Karpas-422 (cell line): Measurements from ENCODE around the gene AHSG. TPM values are rescaled to one million over a fixed set of nuclear protein-coding genes. Genes with fewer than 3 reads are reported as not detected.

Source experiments
- DNase-seq: peaks from one replicate; pipeline ENCODE4 v3.0.0-alpha.2; 2015
- H2AFZ ChIP-seq: fragments of 200-600 bp; sonication (generic); 2 replicates; pipeline ENCODE4 v1.6.1; 2014; ENCODE audit warnings: antibody characterized with exemption, low read length, mixed read lengths
- H3K27ac ChIP-seq: fragments of 200-600 bp; sonication (generic); 2 replicates; pipeline ENCODE4 v1.5.1; 2014; ENCODE audit warnings: mild to moderate bottlenecking, low read length, moderate library complexity
- H3K27me3 ChIP-seq: fragments of 200-600 bp; sonication (generic); 2 replicates; pipeline ENCODE4 v1.6.1; 2014; ENCODE audit warnings: low read length, mixed read lengths
- H3K36me3 ChIP-seq: fragments of 200-600 bp; sonication (generic); 2 replicates; pipeline ENCODE4 v1.6.1; 2014; ENCODE audit warnings: low read length, mixed read lengths; ENCODE audit not compliant: insufficient read depth
- H3K4me1 ChIP-seq: fragments of 200-600 bp; sonication (generic); 2 replicates; pipeline ENCODE4 v1.6.1; 2014; ENCODE audit warnings: mild to moderate bottlenecking, low read length, mixed read lengths
- H3K4me2 ChIP-seq: fragments of 200-600 bp; sonication (generic); 2 replicates; pipeline ENCODE4 v1.6.1; 2014; ENCODE audit warnings: low read length, low read depth, mild to moderate bottlenecking; ENCODE audit not compliant: poor library complexity, severe bottlenecking
- H3K4me3 ChIP-seq: fragments of 200-600 bp; sonication (generic); 2 replicates; pipeline ENCODE4 v1.5.1; 2014; ENCODE audit warnings: mild to moderate bottlenecking, antibody characterized with exemption, low read length, mixed read lengths
- H3K79me2 ChIP-seq: fragments of 200-600 bp; sonication (generic); 2 replicates; pipeline ENCODE4 v1.6.1; 2014; ENCODE audit warnings: mild to moderate bottlenecking, low read length, mixed read lengths
- H3K9ac ChIP-seq: fragments of 200-600 bp; sonication (generic); 2 replicates; pipeline ENCODE4 v1.6.0; 2014; ENCODE audit warnings: low read length
- H3K9me2 ChIP-seq: fragments of 200-600 bp; sonication (generic), shearing (Covaris generic); replicated peaks from 2 replicates; pipeline ENCODE4 v1.6.0; 2014; ENCODE audit warnings: mild to moderate bottlenecking, low read length, moderate library complexity; ENCODE audit not compliant: insufficient read depth
- H3K9me3 ChIP-seq: fragments of 300-700, 200-600 bp; sonication (generic); 2 replicates; pipeline ENCODE4 v1.6.1; 2014; ENCODE audit warnings: low read length, mixed read lengths
- H4K20me1 ChIP-seq: fragments of 200-600 bp; sonication (generic); 2 replicates; pipeline ENCODE4 v1.6.1; 2014; ENCODE audit warnings: mild to moderate bottlenecking, antibody characterized with exemption, low read length, low read depth; ENCODE audit not compliant: insufficient read depth
- total RNA-seq: library from RNA; depleted of rRNA; stranded (reverse); fragments of >200 nt; shearing (Covaris generic); gene quantifications from 2 replicates; pipeline ENCODE4 v1.2.3, GENCODE V29; 2014; ENCODE audit warnings: low replicate concordance

Gene AHSG
- total RNA-seq, 1 experiment from 2014 or later: not detected

DNA sequence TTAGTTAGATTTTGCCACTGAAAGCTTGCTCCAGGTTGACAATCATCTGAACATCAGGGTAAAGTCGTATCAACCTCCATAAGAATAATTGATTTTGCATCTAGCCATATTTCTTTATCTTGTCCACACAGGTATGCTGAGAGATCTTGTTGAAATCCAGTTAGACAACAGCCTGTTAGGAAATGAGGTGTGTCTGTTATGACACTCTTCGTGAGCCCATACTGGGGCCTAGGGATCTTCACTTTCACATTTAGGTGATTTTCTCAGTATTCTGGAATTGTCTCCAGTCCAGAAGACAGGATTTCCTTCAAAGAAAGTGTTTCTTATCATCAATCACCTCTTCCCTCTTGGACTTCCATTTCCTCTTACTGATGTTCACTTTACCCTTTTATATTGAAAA is 24.2 kb upstream of the AHSG start:
- no peaks in the 10 kb centered on the region for H3K9me2 ChIP-seq
- no peaks in the 10 kb centered on the region for H3K9me3 ChIP-seq
- H3K27me3 ChIP-seq: no peaks in the 10 kb centered on the region
- H3K9ac ChIP-seq: no peak overlapping the region
- DNase-seq: no peak
- no peak overlapping the region for H2AFZ ChIP-seq
- H3K4me1 ChIP-seq: no peaks in the 10 kb centered on the region
- H3K36me3 ChIP-seq: peaks cover 26% of the 10 kb centered on the region
- 0 out of 2 replicates have a peak, but pooled peaks cover 2% of the 10 kb centered on the region for H4K20me1 ChIP-seq
- H3K79me2 ChIP-seq: no peaks in the 10 kb centered on the region
- no peak overlapping the region for H3K4me2 ChIP-seq
- no peak overlapping the region for H3K27ac ChIP-seq
- no peak overlapping the region for H3K4me3 ChIP-seq

DNA sequence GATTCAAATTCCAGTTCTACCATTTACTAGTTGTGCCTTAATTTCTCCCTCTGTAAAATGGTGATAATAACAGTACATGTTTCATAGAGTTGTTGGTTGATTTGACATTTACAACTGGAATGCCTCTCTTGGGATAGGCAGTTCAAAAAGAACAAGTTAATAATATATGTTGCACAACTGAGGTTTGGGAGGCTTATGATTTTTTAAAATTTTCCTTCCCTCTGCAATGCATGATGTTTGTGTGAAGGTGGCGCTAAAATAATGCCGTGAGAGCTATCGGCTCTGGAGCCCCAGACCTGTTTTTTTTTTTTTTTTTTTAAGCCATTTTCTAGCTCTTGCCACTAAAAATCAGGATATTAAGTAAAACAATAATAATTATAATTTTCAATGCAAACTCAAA is 23.7 kb upstream of the AHSG start:
- DNase-seq: peak; percentile 58
- H2AFZ ChIP-seq: no peak overlapping the region

GRCh38 chr3:186589856-186590579 is 22.8 kb upstream of the AHSG start:
- Histone ChIP-seq H3K36me3 (peaks cover 12% of the 10 kb centered on the region), H3K27ac (no peak overlapping the region), H3K27me3 (no peaks in the 10 kb centered on the region), H3K9me2 (no peaks in the 10 kb centered on the region), H3K4me1 (no peaks in the 10 kb centered on the region; the same call in 1 of the 2 replicates), H3K4me2 (no peak overlapping the region), H3K9ac (no peak overlapping the region), H4K20me1 (0 out of 2 replicates have a peak, but pooled peaks cover 2% of the 10 kb centered on the region), H3K9me3 (no peaks in the 10 kb centered on the region), H2AFZ (no peak overlapping the region), H3K4me3 (no peak overlapping the region), H3K79me2 (no peaks in the 10 kb centered on the region)
- no peak for DNase-seq

More for the DNA sequence above, 23.7 kb upstream of the AHSG start:
- Histone ChIP-seq H3K27ac (no peak overlapping the region), H4K20me1 (0 out of 2 replicates have a peak, but pooled peaks cover 2% of the 10 kb centered on the region), H3K36me3 (peaks cover 21% of the 10 kb centered on the region), H3K4me3 (no peak overlapping the region), H3K4me2 (no peak overlapping the region), H3K9me2 (no peaks in the 10 kb centered on the region), H3K4me1 (no peaks in the 10 kb centered on the region), H3K27me3 (no peaks in the 10 kb centered on the region), H3K79me2 (no peaks in the 10 kb centered on the region), H3K9ac (no peak overlapping the region), H3K9me3 (no peaks in the 10 kb centered on the region)

GRCh38 chr3:186590580-186591295 is 22.1 kb upstream of the AHSG start:
- Histone ChIP-seq H4K20me1 (0 out of 2 replicates have a peak, but pooled peaks cover 2% of the 10 kb centered on the region), H3K9me2 (no peaks in the 10 kb centered on the region), H2AFZ (no peak overlapping the region), H3K4me2 (no peak overlapping the region), H3K9me3 (no peaks in the 10 kb centered on the region), H3K4me3 (no peak overlapping the region), H3K4me1 (no peaks in the 10 kb centered on the region; the same call in 1 of the 2 replicates), H3K79me2 (no peaks in the 10 kb centered on the region), H3K27me3 (no peaks in the 10 kb centered on the region), H3K27ac (no peak overlapping the region), H3K9ac (no peak overlapping the region), H3K36me3 (peaks cover 5% of the 10 kb centered on the region; the same call in 1 of the 2 replicates)
- no peak for DNase-seq

- no peak for DNase-seq
- Histone ChIP-seq H3K4me1 (no peaks in the 10 kb centered on the region; the same call in 1 of the 2 replicates), H3K9ac (no peak overlapping the region), H4K20me1 (no peaks in the 10 kb centered on the region), H3K79me2 (no peaks in the 10 kb centered on the region), H3K27me3 (no peaks in the 10 kb centered on the region), H3K36me3 (no peaks in the 10 kb centered on the region), H3K27ac (no peak overlapping the region), H3K4me2 (no peak overlapping the region), H3K4me3 (no peak overlapping the region), H3K9me3 (no peaks in the 10 kb centered on the region), H2AFZ (no peak overlapping the region), H3K9me2 (no peaks in the 10 kb centered on the region)
These were observed 20.2 kb upstream of the AHSG start for GRCh38 chr3:186592682-186593081.

GRCh38 chr3:186593862-186594261 is 19.0 kb upstream of the AHSG start:
- Histone ChIP-seq H3K27ac (no peak overlapping the region), H3K79me2 (no peaks in the 10 kb centered on the region), H3K9ac (no peak overlapping the region), H3K4me1 (no peaks in the 10 kb centered on the region; the same call in 1 of the 2 replicates), H3K9me2 (no peaks in the 10 kb centered on the region), H3K4me2 (no peak overlapping the region), H3K36me3 (no peaks in the 10 kb centered on the region), H3K4me3 (no peak overlapping the region), H3K27me3 (no peaks in the 10 kb centered on the region), H4K20me1 (no peaks in the 10 kb centered on the region), H2AFZ (no peak overlapping the region), H3K9me3 (no peaks in the 10 kb centered on the region)
- no peak for DNase-seq

DNA sequence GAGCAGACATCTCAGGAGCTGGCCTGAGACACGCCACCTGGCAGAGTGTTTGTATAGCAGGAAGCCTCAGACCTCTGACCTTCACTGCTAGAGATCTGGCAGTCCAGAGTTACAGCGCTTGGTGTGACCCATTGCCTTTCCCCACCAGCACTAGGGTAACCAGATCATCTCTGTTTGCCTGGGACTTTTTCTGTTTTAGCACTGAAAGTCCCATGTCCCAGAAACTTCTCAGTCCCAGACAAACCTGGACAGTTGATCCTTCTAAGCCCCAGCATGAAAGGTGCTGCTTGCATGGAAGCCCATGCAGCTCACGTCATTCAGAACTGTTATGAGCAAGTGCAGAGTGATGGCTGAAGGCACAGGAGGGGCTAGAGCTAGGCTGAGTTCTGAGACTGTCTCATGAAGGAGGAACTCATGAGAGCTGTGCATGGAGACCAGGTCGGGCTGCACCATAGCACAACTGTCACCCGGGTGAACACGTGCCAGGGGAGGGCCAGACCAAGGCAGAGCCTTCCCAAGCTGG is 18.2 kb upstream of the AHSG start:
- H4K20me1 ChIP-seq: no peaks in the 10 kb centered on the region
- H3K4me2 ChIP-seq: no peak overlapping the region
- no peak overlapping the region for H3K4me3 ChIP-seq
- no peaks in the 10 kb centered on the region for H3K9me2 ChIP-seq
- no peaks in the 10 kb centered on the region for H3K36me3 ChIP-seq
- H3K9ac ChIP-seq: no peak overlapping the region
- no peaks in the 10 kb centered on the region for H3K27me3 ChIP-seq
- 0 out of 2 replicates have a peak overlapping the region, but pooled peaks have one; percentile 58 for H2AFZ ChIP-seq
- H3K27ac ChIP-seq: no peak overlapping the region
- H3K79me2 ChIP-seq: no peaks in the 10 kb centered on the region
- H3K4me1 ChIP-seq: no peaks in the 10 kb centered on the region; the same call in 1 of the 2 replicates
- no peaks in the 10 kb centered on the region for H3K9me3 ChIP-seq
- no peak for DNase-seq
